Sigmoid colon (tissue), 7 donors: Measurements from ENCODE around the gene ADAMTS3. TPM values are rescaled to one million over a fixed set of nuclear protein-coding genes. Genes with fewer than 3 reads are reported as not detected.

Experiments
- DNase-seq: peaks from one replicate; pipeline ENCODE4 v3.0.0-alpha.2; 2019
- H3K27ac ChIP-seq, 4 donors: fragments of 200-600 bp; sonication (generic); one replicate each; pipeline ENCODE4 v1.5.1; 2016 to 2019; ENCODE audit warnings: mild to moderate bottlenecking in 1 of 4
- H3K27me3 ChIP-seq, 3 donors: fragments of 200-600 bp; sonication (generic); one replicate each; pipeline ENCODE4 v1.5.1; 2019; ENCODE audit warnings: mild to moderate bottlenecking in 1 of 3
- H3K36me3 ChIP-seq, 4 donors: fragments of 200-600 bp; sonication (generic); one replicate each; pipeline ENCODE4 v1.5.1; 2016 to 2019
- H3K4me1 ChIP-seq, 4 donors: fragments of 200-600 bp; sonication (generic); one replicate each; pipeline ENCODE4 v1.5.1; 2017 to 2019
- H3K4me3 ChIP-seq, 4 donors: fragments of 200-600 bp; sonication (generic); one replicate each; pipeline ENCODE4 v1.5.1; 2017 to 2019; ENCODE audit warnings: mild to moderate bottlenecking in 2 of 4, moderate library complexity in 1 of 4
- H3K9me3 ChIP-seq, 4 donors: fragments of 200-600 bp in 3 of 4; sonication (generic) in 3 of 4; one replicate each; pipeline versions ENCODE4 v1.5.1 to v1.6.1; 2013 to 2019
- EP300 ChIP-seq, 4 donors: sonication (generic); formaldehyde crosslinking; IDR thresholded peaks; one replicate each; pipeline ENCODE4 v1.6.1; 2017; ENCODE audit warnings: antibody characterized with exemption in 4 of 4
- POLR2A ChIP-seq, 2 donors: fragments of 450-650 bp; IDR thresholded peaks; one replicate each; pipeline ENCODE4 v1.6.1; 2016; ENCODE audit warnings: antibody characterized with exemption in 2 of 2, mild to moderate bottlenecking in 2 of 2, moderate library complexity in 2 of 2
- POLR2AphosphoS5 ChIP-seq, 4 donors: sonication (generic); formaldehyde crosslinking; IDR thresholded peaks; one replicate each; pipeline ENCODE4 v1.6.1; 2017; ENCODE audit warnings: antibody characterized with exemption in 4 of 4
- WGBS, 2 donors: extraction: QIAGEN DNeasy Blood & Tissue Kit; methylation state at CpG; one replicate each; pipeline ENCODE4 v1.1.7; 2013; 5-methylcytosine and 5-hydroxymethylcytosine counted together
- intact Hi-C: fragments of 100-400 bp; cut with DNase I; formaldehyde crosslinking; loops from one replicate; pipeline ENCODE4 v1.15.1; 2023
- polyA plus RNA-seq, 3 donors: library from polyadenylated mRNA; stranded (reverse); fragments of 200-250 nt; gene quantifications; one replicate each; pipeline ENCODE4 v1.2.3, GENCODE V29; 2013
- total RNA-seq, 4 donors: library from RNA; depleted of rRNA; stranded (reverse); fragments of >200 nt; gene quantifications; one replicate each; pipeline ENCODE4 v1.1.0, GENCODE V29; 2016
- TF ChIP-seq, protein P1 (sequence below), 4 experiments: fragments of 450-650 bp in 3 of 4; fragments of 200-600 bp in 1 of 4; IDR thresholded peaks; one replicate each; pipeline ENCODE4 v1.5.1; 2016 to 2019; ENCODE audit warnings: antibody characterized with exemption in 4 of 4, mild to moderate bottlenecking in 3 of 4, moderate library complexity in 2 of 4
- donor health status: healthy with polysubstance abuse.
- donor health status: Bipolar disorder and iron deficiency.
- donor health status: healthy.

The ADAMTS3 gene
- total and polyA plus RNA-seq, 7 donors = 0.17 to 1.9 (median 1.1) TPM; not detected in 2

GRCh38 chr4:72591547-72592454, 22.8 kb upstream of the ADAMTS3 start:
- H3K4me3 ChIP-seq = no peak overlapping the region
- WGBS, 2 donors = 73 to 77% methylated on average over 11 of the region's 11 CpGs
- H3K27ac ChIP-seq = no peak overlapping the region
- no peaks in the 10 kb centered on the region for H3K4me1 ChIP-seq
- H3K27me3 ChIP-seq = no peaks in the 10 kb centered on the region
- H3K9me3 ChIP-seq = no peaks in the 10 kb centered on the region
- TF ChIP-seq POLR2A (IDR thresholded peaks at IDR 0.05) = no peak
- TF ChIP-seq EP300 (IDR thresholded peaks at IDR 0.05) = no peak
- TF ChIP-seq POLR2AphosphoS5 (IDR thresholded peaks at IDR 0.05) = no peak
- TF ChIP-seq, protein P1, sequence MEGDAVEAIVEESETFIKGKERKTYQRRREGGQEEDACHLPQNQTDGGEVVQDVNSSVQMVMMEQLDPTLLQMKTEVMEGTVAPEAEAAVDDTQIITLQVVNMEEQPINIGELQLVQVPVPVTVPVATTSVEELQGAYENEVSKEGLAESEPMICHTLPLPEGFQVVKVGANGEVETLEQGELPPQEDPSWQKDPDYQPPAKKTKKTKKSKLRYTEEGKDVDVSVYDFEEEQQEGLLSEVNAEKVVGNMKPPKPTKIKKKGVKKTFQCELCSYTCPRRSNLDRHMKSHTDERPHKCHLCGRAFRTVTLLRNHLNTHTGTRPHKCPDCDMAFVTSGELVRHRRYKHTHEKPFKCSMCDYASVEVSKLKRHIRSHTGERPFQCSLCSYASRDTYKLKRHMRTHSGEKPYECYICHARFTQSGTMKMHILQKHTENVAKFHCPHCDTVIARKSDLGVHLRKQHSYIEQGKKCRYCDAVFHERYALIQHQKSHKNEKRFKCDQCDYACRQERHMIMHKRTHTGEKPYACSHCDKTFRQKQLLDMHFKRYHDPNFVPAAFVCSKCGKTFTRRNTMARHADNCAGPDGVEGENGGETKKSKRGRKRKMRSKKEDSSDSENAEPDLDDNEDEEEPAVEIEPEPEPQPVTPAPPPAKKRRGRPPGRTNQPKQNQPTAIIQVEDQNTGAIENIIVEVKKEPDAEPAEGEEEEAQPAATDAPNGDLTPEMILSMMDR (IDR thresholded peaks at IDR 0.05) = no peak
- no peaks in the 10 kb centered on the region for H3K36me3 ChIP-seq
- DNase-seq = no peak
- intact Hi-C loops = no loop called here

GRCh38 chr4:72587334-72587733, 18.3 kb upstream of the ADAMTS3 start:
- Histone ChIP-seq H3K27me3 (no peaks in the 10 kb centered on the region), H3K4me3 (no peak overlapping the region), H3K4me1 (no peaks in the 10 kb centered on the region), H3K36me3 (no peaks in the 10 kb centered on the region), H3K27ac (no peak overlapping the region), H3K9me3 (no peaks in the 10 kb centered on the region)
- no peak for TF ChIP-seq EP300 (IDR thresholded peaks at IDR 0.05)
- TF ChIP-seq POLR2AphosphoS5 (IDR thresholded peaks at IDR 0.05) = no peak
- TF ChIP-seq POLR2A (IDR thresholded peaks at IDR 0.05) = no peak
- intact Hi-C loops = no loop called here
- 87 to 93% methylated on average over 2 of the region's 2 CpGs for WGBS, 2 donors
- DNase-seq = no peak

- TF ChIP-seq, protein P1 (IDR thresholded peaks at IDR 0.05) = no peak
- TF ChIP-seq POLR2AphosphoS5 (IDR thresholded peaks at IDR 0.05) (no peak), EP300 (IDR thresholded peaks at IDR 0.05) (no peak), POLR2A (IDR thresholded peaks at IDR 0.05) (no peak)
- Histone ChIP-seq H3K36me3 (no peaks in the 10 kb centered on the region), H3K27me3 (no peaks in the 10 kb centered on the region), H3K4me3 (no peak overlapping the region), H3K9me3 (no peaks in the 10 kb centered on the region), H3K4me1 (no peaks in the 10 kb centered on the region), H3K27ac (no peak overlapping the region)
- 0 to 58% methylated on average over 2 of the region's 2 CpGs for WGBS, 2 donors
- no peak for DNase-seq
- intact Hi-C loops = no loop called here
Measured at GRCh38 chr4:72582853-72583252, 13.8 kb upstream of the ADAMTS3 start.

DNA sequence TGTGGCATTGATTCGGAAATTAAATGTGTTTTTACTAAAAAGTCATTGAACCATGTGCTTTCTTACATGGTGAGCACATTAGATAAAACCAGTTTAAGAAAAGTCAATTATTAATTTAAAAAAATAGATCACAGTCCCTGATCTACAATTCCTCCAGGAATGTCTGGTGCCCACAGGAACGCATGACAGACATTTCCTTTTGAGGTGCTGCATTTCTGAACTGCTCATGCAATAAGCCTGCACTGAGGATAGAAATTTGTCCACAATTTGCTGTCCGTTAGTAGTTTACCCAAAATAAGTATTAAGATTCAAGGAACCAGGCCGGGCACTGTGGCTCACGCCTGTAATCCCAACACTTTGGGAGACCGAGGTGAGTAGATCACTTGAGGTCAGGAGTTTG, 8.2 kb upstream of the ADAMTS3 start:
- Histone ChIP-seq H3K27ac (no peak overlapping the region), H3K36me3 (no peaks in the 10 kb centered on the region), H3K4me1 (no peaks in the 10 kb centered on the region), H3K9me3 (no peaks in the 10 kb centered on the region), H3K27me3 (no peaks in the 10 kb centered on the region), H3K4me3 (no peak overlapping the region)
- intact Hi-C loops = no loop called here
- TF ChIP-seq, protein P1 (IDR thresholded peaks at IDR 0.05) = no peak
- TF ChIP-seq POLR2A (IDR thresholded peaks at IDR 0.05) = no peak
- TF ChIP-seq EP300 (IDR thresholded peaks at IDR 0.05) = no peak
- no peak for TF ChIP-seq POLR2AphosphoS5 (IDR thresholded peaks at IDR 0.05)
- WGBS, 2 donors = 89 to 93% methylated on average over 6 of the region's 6 CpGs
- no peak for DNase-seq

DNA sequence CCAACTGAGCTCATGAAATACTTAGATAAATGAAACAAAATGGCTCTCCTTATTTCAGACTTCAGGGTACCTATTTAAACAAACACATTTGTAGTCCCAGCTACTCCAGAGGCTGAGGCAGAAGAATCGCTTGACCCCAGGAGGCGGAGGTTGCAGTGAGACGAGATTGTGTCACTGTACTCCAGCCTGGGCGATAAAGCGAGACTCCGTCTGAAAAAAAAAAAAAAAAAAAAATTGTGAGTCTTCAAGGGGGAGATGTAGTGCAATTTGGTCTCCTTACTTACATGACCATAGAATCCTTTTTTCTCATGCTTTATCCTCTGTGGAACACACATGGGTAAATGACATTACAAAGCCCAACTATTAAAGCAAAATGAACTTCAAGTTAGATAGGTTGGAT, 2.3 kb upstream of the ADAMTS3 start:
- no peaks in the 10 kb centered on the region for H3K36me3 ChIP-seq
- H3K9me3 ChIP-seq = no peaks in the 10 kb centered on the region
- intact Hi-C loops = no loop called here
- no peak overlapping the region for H3K27ac ChIP-seq
- DNase-seq = no peak
- H3K4me1 ChIP-seq = peaks cover 0 to 18% (median 4%) of the 10 kb centered on the region in 4 donors
- TF ChIP-seq POLR2A (IDR thresholded peaks at IDR 0.05) (no peak), EP300 (IDR thresholded peaks at IDR 0.05) (no peak)
- H3K4me3 ChIP-seq = no peak overlapping the region
- WGBS, 2 donors = 86 to 89% methylated on average over 6 of the region's 6 CpGs
- no peaks in the 10 kb centered on the region for H3K27me3 ChIP-seq
